H1 (cell line): ENCODE data around the gene PNPLA3.

ENCODE experiments used
- POLR2AphosphoS5 ChIP-seq: IDR thresholded peaks from 2 replicates; pipeline ENCODE4 v1.6.1; 2011; ENCODE audit warnings: low read depth, low read length
- RAD21 ChIP-seq, 2 experiments: IDR thresholded peaks in 1 of 2; conservative IDR thresholded peaks in 1 of 2; 2 replicates each; pipeline ENCODE4 v1.6.1; 2011; ENCODE audit warnings: low read depth in 2 of 2, low read length in 2 of 2, improper control_type of control experiment in 1 of 2, inconsistent platforms in 1 of 2, mild to moderate bottlenecking in 1 of 2, moderate library complexity in 1 of 2
- SP1 ChIP-seq: IDR thresholded peaks from 2 replicates; pipeline ENCODE4 v1.6.1; 2011; ENCODE audit warnings: low read depth, low read length
- TF ChIP-seq, protein P1 (sequence below), 3 experiments: IDR thresholded peaks; 1 replicate in 2 of 3; 2 replicates in 1 of 3; pipeline versions ENCODE4 v1.5.1 to v1.6.1; 2011; ENCODE audit warnings: low read length in 3 of 3, mild to moderate bottlenecking in 3 of 3, inconsistent platforms in 2 of 3, low read depth in 1 of 3, moderate library complexity in 1 of 3; ENCODE audit not compliant: insufficient read depth in 1 of 3; ENCODE audit errors: control extremely low read depth in 1 of 3

DNA sequence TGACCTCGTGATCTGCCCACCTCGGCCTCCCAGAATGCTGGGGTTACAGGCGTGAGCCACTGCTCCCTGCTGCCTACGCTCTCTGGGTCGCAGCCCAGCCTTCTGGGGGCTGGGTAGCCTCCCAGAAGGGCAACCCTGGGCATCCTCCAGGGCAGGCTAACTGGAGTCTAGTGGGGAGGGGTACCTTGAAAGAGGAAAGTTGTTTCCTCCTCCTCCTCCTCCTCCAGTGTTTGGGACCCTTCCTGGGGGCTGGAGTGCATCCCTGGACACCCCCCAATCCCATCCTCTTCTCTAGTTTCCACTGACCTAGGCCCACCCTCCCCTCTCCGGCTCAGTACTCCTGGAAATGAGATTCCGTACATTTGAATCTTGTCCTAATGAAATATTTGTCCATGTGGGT, 1.3 kb downstream of the PNPLA3 start:
- TF ChIP-seq RAD21 (IDR thresholded peaks at IDR 0.05 in 1 of 2, conservative IDR thresholded peaks at IDR 0.05 in 1 of 2; ENCODE audit: low read depth in 2 of 2, low read length in 2 of 2): no peak
- no peak for TF ChIP-seq POLR2AphosphoS5
- TF ChIP-seq, protein P1, sequence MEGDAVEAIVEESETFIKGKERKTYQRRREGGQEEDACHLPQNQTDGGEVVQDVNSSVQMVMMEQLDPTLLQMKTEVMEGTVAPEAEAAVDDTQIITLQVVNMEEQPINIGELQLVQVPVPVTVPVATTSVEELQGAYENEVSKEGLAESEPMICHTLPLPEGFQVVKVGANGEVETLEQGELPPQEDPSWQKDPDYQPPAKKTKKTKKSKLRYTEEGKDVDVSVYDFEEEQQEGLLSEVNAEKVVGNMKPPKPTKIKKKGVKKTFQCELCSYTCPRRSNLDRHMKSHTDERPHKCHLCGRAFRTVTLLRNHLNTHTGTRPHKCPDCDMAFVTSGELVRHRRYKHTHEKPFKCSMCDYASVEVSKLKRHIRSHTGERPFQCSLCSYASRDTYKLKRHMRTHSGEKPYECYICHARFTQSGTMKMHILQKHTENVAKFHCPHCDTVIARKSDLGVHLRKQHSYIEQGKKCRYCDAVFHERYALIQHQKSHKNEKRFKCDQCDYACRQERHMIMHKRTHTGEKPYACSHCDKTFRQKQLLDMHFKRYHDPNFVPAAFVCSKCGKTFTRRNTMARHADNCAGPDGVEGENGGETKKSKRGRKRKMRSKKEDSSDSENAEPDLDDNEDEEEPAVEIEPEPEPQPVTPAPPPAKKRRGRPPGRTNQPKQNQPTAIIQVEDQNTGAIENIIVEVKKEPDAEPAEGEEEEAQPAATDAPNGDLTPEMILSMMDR (IDR thresholded peaks at IDR 0.05; ENCODE audit: control extremely low read depth in 1 of 3, insufficient read depth in 1 of 3, low read depth in 1 of 3, low read length in 3 of 3): no peak
- no peak for TF ChIP-seq SP1
